Fibroblast of the conjunctiva (primary cell): ENCODE data around the gene NQO1.
"Not testable (repeated sequence)": the region's sequence is repeated elsewhere in the genome, so short reads cannot be mapped to it uniquely, and the experiment has no call there.

Source experiments
- DNase-seq: peaks from one replicate; pipeline ENCODE4 v3.0.0-alpha.2; 2010; ENCODE audit warnings: low read depth

NQO1 gene

DNA sequence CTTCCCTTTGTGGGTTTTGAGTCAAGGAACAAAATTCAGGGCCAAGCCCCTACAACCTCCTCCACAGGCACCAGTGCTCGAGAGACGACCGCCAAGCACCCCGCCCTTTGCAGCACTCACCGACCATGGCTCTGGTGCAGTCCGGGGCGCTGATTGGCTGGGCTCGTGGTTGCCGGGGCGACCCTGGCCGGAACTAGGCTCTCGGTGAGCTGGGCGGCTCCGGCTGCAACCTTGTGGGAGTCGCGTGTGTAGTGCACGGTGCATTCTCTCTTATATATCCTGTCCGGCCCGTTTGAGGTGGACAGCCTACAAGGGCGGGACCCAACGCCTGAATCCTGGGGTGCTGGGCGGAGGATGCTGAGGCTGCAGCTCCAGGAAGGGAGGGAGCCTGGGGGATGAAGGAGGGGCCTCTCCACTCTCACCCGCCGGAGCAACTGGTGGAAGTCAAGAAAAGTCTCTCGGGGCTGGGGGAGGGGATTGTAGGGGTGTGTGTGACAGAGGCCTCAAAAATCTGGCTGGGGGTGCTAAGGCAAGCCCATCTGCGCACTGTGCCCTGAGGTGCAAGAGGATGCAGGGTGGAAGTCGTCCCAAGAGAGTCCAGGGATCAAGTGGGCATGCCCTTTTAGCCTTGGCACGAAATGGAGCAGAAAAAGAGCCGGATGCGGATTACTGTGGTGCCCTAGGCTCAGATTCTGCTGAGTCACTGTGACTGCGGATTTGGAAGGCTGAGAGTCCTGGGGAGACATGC lies at the start of gene NQO1:
Gene NQO1, minus strand, starts transcription at position 248 of the 748 bp plus-strand sequence. Its CDS starts 121 bp downstream, at position 127.
- DNase-seq, result peak; percentile 98

DNA sequence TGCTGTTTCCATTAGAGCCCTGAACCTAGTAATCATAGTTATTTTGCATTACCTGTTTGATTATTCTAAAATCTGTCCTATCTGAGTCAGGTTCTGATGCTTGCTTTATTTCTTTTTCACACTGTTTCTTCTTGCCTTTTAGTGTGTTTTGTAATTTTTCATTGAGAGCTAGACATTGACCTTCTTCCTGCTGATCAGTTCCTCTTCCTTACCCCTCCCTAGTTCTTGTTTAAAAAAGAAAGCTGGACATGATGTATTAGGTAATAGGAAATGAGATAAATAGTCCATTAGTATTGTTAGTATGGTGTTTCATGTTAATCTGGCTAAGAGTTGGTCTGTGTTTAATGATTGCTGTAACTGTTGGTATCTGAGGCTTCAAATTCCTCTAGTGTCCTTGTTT lies 49.2 kb upstream of the NQO1 start:
- no peak for DNase-seq

DNA sequence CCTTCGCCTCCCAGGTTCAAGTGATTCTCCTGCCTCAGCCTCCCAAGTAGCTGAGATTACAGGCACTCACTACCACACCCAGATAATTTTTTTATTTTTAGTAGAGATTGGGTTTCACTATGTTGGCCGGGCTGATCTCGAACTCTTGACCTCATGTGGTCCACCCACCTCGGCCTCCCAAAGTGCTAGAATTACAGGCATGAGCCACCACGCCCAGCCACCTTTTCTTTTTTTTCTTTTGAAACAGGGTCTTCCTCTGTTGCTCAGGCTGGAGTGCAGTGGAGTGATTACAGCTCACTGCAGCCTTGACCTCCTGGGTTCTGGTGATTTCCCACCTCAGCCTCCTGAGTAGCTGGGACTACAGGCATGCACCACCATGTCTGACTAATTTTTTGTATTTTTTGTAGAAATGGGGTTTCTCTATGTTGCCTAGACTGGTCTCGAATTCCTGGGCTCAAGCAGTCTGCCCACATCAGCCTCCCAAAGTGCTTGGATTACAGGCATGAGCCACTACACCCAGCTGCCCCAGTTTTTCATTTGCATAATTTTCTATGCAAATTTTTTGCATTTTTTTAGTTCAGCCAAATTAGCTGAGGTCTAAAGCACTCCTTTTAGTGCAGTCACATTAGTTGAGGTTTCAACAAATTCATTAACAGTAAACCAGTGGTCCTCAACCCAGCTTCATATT lies 47.0 kb upstream of the NQO1 start:
- no peak for DNase-seq

DNA sequence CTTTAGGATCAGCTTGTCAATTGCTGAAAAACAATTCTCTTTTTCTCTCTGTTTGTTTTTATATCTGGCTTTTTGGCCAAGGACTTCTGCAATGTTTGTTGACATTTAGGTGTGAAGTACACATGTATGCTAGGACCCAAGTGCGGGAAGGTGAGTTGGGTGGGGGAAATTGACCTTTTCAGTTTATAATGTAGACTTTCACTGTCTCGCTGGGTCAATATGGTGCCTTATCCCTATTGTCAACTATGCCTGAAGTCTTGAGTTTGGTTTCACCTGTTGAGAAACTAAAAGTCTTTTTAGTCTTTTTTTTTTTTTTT lies 45.2 kb upstream of the NQO1 start:
- DNase-seq, result no peak

DNA sequence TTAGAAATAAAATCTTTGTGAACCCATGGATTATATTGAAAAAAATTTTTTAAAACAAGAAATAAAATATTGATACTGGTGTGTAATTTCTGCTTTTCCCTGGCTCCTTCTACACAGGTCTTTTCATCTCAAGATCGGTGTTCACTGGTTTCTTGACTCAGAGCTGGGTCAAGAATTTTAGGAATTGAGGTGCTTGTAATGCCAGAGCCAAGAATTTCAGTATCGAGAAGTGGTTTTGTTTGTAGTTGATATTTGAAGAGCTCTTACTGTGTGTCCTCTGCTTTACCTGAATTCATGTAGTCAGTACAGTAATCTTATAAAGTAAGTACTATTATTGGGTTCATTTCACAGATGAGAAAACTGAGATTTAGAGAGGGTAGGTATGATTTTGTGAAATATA lies 43.0 kb upstream of the NQO1 start:
- DNase-seq, result no peak

DNA sequence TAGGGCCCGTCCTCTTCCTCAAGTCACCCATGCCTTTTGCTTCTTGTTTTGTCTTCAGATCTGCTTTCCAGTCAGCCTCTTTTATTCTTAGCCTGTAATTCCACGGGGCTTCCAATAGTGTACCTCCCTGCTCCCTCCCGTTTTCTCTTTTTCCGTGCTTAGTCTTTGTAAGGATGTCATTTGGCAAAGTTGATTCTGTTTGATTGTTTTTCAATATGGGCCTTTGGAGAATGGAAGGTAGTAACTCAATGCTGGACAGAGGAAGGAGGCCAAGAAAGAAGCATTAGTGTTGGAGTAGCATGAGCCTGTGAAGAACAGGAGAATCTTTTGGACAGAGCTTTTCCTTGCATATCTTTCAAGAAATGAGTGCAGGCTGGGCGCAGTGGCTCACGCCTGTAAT lies 42.3 kb upstream of the NQO1 start:
- no peak for DNase-seq

DNA sequence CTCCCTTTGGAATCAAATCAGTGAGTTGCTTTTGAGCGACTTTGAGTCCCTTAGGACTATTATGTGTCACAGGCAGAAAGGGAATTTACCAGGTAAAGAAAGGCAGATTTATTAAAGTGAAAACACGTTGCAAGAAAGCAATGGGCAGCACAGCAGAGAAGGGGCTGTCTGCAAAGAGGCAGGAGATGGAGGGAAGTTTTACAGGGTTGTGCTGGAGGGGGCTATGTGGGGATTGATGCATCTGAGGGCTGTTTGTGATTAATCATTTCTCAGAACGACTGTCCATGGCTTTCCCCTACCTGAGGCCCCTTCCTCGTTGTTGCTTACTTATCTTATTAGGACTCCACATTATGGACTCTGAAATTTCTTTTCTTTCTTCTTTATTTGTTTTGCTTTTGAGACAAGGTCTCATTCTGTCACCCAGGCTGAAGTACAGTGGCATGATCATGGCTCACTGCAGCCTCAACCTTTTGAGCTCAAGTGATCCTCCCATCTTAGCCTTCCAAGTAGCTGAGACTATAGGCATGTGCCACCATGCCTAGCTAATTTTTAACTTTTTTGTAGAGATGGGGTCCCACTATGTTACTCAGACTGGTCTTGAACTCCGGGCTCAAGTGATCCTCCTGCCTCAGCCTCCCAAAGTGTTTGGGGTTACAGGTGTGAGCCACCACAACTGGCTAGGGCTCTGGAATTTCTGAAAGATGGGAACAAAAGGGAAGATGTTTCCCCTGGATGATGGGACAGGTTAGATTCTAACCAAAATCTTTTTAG lies 41.3 kb upstream of the NQO1 start:
- DNase-seq, result no peak

DNA sequence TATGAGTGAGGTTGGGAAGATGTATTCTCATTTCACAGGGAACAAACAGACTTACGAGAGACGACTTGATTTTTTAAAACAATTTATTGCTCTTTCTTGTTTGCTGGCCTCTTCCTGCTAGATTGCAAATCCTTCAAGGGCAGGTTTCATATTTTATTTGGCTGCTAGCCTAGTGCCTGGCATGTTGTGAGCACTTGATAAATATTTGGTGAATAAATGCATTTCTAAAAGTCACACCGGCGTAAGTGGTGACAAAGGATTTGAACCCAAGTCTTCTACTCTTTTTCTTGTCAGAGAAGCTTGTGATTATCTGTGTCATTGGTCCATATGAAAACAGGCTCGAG lies 37.2 kb upstream of the NQO1 start:
- no peak for DNase-seq

DNA sequence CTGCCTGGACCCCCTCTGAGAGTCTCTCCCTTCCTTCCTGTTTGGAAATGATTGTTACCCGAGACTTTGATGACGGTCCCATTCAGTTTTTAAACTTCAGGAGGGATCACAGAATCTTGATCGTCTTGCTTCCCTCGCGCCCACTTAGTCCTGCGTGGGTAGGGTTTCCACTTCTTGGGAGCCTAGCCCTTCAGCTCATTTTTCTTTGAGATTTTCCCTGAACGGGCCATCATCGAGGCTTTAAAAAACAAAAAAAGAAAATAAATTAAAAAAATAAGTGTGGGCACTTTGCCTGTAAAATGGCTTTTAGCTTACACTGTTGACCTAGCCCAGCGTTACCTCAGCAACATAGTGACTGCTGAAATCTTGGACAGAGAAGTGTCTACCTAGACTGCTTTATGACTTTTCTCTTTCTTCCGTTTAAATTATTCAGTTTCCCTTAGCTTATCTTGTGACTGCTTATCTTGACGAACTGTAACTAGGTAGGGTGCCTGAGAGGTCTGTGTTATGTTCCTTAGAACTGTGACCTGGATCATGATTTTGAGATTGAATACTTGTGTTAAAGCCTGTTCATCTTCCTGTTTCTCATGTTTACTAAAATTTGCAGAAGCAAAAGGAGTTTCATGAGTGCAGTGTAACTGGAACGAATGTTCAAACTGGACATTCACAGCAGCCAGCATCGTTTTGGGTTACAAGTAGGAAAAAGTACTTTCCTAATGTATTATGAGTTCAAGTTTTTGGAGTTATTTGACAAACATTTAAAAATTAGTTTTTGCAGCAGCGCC lies 36.6 kb upstream of the NQO1 start:
- no peak for DNase-seq

DNA sequence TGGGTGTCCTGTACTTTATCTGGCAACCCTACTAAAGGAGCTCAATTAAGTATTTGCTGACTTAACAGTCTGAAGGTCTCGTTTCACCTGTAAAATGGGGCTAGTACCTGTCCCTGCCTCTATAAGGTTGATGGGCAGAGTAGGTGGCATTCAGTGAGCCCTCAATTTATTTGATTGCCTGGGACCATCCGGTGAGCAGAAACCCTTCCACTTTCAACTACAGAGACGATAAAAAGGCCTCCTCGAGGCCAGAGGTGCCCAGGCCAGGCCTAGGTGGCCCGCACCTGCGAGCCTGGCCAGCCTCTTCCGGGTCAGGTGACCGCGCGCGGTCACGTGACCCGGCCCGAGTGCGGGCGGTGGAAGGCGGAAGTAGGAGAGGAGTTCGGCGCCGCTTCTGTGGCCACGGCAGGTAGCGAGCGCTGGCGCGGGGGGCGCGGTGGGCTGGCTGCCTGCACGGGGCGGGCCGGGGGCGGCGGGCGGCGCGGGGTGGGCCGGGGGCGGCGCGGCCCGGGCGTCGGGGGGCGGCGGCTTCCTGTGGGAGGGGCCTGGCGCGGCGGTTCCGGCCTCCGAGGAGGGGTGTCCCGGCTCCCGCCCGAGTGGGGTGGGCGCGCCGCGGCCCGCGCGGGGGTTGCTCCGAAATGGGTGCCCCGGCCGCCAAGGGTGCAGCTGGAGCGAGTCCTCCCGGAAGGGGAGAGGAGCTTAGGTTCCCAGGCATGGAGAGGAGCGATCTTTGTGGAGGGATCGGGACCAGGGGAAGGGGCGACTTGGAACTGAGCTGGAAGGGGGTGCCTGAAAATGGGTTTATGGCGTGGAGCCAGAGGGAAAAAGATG lies 35.8 kb upstream of the NQO1 start, which contains the start of gene WWP2:
Gene WWP2, plus strand, starts transcription at position 350 of the 831 bp plus-strand sequence. CDS start 24,679 bp downstream, outside the sequence.
- DNase-seq, result no peak

DNA sequence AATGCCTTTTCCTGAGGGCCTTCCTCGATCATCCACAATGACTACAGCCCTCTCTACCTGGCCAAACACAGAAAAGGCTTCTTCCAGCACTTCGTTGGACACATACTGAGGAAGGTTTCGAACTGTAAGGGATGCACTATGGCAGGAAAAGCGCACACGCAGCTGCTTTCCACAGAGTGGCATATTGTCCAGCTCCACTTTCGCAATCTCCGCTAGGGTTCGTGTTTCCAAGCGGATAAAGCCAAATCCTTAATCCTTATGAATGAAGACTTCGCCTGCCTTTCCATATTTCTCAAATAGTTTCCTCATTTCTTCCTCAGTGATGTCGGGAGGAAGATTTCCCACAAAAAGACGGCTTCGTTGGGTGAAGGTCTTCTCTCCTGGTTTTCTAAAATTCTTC lies 31.0 kb upstream of the NQO1 start:
- DNase-seq, result not testable (repeated sequence)

DNA sequence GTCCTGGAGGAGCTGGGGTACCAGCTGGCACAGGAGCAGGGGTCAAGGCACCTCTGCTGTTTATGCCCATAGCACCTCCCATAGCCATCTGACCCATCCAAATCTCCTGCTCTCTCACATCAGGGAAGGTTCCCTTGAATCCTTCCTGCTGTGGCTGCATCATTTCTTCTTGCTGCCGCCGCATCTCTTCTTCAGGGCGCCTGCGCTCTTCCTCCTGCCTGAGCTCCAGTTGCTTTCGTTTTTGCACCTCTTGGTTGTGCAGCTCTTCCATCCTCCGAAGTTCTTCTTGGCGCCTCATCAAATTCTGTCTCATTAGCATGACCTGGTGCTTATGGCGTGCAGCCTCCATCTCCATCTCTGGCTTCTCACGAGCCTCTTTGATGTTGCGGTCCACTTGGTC lies 30.3 kb upstream of the NQO1 start:
- no peak for DNase-seq

DNA sequence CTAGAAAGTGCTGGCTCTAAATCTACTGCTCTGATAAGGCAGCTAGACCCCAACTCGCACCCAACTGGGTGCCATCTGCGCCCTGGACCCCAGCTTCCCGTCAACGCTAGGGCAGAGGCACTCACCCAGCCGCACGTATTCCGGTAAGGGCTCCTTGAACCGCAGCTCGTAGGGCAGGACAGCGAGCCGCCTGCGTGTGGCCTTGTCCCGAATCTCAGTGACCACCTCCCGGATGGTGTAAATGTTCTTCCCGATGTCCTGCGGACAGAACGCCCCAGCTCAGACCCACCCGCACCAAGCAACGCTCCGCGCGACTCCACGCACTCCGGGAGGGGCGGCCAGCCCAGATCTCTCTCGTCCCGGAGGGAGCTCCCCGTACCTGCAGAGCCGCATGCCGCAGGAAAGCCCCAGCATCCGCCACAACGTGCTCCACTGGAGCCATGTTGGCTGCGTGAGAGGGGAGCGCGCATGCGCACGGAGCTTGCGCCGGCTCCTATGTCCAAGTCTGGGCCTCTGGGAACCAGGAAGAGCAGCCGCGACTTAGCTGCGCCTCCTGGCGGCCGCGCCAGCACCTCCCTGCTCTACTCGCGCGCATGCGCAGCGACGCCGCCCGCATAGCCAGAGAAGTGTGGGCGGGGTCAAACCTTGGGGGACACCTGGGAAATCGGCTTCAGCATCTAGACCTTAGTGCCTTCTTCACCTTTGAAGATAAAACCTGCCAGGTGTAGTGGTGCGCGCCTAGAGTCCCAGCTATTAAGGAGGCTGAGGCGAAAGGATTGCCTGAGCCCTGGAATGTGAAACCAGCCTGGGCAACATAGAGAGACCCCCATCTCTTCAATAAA lies 28.3 kb upstream of the NQO1 start, which contains the start of gene NOB1:
Gene NOB1, minus strand, starts transcription at position 458 of the 842 bp plus-strand sequence. Its CDS starts 16 bp downstream, at position 442.
- peak; percentile 97 for DNase-seq

DNA sequence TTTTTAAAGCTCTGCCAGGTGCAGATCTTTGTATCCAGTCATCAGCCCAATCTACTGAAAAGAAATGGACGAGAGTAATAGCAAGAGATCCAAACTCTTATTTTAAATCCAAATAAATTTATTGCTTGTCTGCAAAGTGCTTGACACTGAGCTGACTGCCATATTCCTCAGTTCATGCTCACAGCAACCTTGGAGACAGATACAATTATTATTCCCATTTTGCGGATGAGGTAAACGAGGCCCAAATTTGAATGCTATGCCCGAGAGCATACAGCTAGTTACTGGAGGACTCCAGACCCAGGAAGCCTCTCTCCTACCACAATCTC lies 27.7 kb upstream of the NQO1 start:
- no peak for DNase-seq

DNA sequence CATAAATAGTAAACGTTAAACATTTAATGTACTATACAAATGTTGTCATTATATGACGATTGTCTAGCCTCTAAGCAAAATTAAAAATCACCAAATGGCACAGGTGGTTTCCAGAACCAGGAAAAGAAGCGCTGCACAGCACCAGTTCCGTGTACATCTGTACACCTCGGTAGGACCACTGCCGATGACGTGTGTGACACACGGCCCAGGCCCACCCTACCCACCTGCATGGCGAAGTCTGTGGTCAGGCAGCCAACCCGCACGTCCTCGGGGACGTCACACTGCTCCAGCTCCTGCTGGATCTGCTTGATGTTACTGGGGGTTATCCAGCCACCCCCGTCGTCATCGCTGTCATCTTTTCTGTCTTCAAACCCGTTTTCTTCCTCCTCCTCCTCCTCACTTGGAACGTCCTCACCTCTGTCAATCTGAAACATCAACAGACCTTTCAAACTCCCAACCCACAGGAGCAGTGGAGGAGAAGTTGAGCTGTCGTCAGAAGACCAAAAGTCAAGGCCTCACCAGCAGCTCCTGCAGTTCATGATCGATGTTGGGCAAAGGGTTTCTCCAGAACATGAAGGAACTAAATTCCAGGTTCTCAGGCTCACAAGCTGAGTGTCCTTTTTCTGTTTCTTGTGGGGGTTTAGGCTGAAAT lies 22.5 kb upstream of the NQO1 start:
- no peak for DNase-seq

DNA sequence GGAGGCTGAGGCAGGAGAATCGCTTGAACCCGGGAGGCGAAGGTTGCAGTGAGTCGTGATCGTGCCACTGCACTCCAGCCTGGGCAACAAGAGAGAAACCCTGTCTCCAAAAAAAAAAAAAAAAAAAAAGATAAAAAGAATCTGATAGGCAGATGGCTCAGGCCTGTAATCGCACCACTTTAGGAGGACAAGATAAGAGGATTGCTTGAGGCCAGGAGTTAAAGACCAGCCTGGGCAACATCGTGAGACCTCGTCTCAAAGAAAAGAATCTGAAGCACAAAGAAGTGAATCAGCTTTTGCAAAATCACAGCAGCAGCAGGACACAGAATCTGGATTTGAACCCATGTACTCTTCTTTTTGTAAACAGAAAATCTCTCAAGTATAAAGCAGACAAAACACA lies 20.8 kb upstream of the NQO1 start:
- no peak for DNase-seq

DNA sequence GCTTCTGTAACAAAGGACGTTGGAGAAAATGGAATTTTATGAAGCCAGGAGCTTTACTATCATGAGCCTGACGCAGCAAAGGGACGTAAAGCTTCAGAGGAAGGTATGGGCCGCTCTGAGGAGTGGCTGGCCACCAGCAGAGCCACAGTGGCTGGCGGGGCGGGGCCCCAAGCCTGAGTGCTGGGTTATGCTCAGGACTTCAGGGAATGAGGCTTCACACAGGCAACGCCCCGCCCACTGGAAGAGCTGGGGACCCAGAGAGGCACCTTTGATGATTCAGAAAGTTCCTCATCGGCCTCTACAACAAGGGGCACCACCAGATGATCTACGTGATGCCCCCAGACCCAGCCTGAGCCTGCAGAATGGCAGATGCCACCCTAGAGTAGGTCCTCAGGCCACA lies 19.6 kb upstream of the NQO1 start:
- no peak for DNase-seq

DNA sequence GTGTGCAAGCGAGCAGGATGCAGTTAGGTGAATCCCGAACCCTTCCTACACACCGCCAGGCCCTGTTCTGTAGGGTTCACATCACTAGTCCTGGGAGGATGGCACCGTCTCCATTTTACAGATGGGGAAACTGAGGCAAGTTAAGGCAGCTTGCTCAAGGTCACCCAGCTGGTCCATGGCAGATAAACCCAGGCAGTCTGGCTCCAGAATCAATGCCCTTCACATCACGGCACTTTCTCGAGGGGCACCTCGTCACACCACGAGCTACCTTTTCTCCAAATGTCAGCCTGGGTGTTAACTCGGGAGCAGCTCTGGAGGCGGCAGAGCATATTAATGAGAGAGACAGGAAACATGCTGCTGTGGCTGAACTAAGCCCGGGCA lies 18.9 kb upstream of the NQO1 start:
- DNase-seq, result no peak

DNA sequence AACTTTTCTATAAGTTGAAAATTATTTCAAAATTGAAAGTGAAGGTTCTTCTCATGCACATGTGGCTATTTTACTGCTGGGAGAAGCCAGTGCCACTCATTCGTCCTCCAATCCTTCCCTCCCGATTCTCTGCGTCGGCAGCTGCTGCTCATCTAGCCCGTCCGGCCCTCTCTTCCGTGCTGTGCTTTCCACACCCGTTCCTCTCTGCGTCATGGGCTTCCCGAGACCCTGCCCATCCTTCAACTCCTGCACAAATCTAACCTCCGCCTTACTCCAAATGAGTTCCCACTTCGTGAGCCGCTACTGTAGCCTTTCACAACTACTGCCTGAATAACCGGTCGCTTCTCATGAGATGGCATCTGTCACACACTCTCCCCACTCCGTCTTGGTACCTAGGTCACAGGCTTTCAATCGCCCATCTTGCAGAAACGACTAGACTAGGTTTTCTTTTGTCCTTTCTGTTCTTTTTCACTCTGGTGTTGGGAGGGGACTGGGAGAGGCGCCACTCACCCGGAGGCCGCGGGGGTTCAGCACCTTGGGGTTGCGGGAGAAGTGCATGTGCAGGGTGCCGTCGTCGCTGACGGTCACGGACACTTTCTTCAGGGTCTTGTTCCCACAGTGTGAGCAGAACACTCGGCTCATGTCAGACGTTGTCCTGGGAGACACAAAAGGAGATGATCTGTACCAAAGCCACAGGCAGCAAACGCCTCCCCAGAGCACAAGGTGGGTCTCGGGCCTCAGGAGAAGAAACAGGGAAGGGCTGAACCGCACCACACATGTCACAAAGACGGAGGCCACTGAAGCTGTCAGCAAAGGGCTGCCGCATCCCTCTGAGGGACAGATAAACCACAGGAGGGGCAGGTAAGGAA lies 18.2 kb upstream of the NQO1 start:
- no peak for DNase-seq
